AG09309 (cell line): Measurements from ENCODE around the gene NR2E3.

Experiments used
- DNase-seq: peaks from one replicate; pipeline ENCODE4 v3.0.0-alpha.2; 2010; ENCODE audit warnings: low read depth
- H3K4me3 ChIP-seq: 2 replicates; pipeline ENCODE4 v1.5.1; 2011; ENCODE audit warnings: mild to moderate bottlenecking, low read depth, low read length, moderate library complexity; ENCODE audit not compliant: control insufficient read depth
- CTCF ChIP-seq: IDR thresholded peaks from 2 replicates; pipeline ENCODE4 v1.5.1; 2011; ENCODE audit warnings: mild to moderate bottlenecking, low read depth, low read length, inconsistent platforms; ENCODE audit not compliant: insufficient read depth, control insufficient read depth; ENCODE audit errors: missing control alignments

Gene NR2E3

DNA sequence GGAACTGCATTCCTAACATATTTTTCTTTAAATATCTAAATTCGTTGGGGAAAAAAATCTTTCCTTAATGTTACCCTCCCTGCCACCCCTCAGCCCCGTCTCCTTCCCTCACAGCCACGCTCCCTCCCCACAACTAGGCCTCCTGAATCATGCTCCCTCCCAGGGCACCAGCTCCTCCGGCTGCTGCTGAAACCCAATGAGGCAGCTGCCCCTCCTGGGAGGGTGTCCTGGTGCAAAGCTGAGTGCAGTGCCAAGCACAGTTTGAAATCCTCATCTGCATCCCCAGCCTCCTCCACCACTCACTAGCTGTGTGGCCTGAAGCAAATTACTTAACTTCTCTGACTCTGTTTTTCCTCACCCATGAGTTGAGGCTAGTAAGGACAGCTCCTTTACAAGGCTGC lies 2.7 kb upstream of the NR2E3 start:
- no peak for TF ChIP-seq CTCF
- DNase-seq, result no peak
- no peak overlapping the region for H3K4me3 ChIP-seq

GRCh38 chr15:71808311-71809020 lies 1.9 kb upstream of the NR2E3 start:
- no peak overlapping the region for H3K4me3 ChIP-seq
- no peak for DNase-seq
- no peak for TF ChIP-seq CTCF

- no peak for DNase-seq
- TF ChIP-seq CTCF, result no peak
- H3K4me3 ChIP-seq, result no peak overlapping the region
Measured at GRCh38 chr15:71809346-71809745, 1.0 kb upstream of the NR2E3 start.

DNA sequence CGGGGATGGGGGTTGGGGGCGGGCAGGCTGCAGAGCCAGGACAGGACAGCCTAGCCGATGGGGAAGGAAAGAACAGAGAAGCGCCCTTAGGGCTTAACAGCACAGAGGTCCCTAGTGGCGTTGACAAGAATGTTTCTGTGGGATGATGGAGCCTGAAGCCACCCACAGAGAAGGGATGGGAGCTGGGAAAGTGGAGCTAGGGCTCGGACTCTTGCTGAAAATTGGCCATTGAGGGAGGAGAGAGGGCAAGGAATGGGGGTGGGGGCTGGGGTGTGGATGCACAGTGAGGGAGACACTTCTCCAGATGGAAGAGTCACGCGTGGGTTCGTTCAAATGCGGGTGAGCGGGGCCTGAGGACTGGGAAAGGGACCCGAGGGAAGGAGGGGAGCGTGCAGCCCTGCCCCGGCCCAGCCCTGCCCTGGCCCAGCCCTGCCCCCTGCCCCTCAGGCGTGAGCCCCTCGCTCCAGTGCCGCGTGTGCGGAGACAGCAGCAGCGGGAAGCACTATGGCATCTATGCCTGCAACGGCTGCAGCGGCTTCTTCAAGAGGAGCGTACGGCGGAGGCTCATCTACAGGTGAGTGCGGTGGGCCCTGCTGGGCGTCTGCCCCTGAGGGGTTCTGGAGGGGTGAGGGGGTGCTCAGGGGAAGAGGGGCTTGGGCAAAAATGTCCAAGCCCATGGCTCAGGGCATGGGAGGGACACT lies 832 bp downstream of the NR2E3 start:
- no peak overlapping the region for H3K4me3 ChIP-seq

DNA sequence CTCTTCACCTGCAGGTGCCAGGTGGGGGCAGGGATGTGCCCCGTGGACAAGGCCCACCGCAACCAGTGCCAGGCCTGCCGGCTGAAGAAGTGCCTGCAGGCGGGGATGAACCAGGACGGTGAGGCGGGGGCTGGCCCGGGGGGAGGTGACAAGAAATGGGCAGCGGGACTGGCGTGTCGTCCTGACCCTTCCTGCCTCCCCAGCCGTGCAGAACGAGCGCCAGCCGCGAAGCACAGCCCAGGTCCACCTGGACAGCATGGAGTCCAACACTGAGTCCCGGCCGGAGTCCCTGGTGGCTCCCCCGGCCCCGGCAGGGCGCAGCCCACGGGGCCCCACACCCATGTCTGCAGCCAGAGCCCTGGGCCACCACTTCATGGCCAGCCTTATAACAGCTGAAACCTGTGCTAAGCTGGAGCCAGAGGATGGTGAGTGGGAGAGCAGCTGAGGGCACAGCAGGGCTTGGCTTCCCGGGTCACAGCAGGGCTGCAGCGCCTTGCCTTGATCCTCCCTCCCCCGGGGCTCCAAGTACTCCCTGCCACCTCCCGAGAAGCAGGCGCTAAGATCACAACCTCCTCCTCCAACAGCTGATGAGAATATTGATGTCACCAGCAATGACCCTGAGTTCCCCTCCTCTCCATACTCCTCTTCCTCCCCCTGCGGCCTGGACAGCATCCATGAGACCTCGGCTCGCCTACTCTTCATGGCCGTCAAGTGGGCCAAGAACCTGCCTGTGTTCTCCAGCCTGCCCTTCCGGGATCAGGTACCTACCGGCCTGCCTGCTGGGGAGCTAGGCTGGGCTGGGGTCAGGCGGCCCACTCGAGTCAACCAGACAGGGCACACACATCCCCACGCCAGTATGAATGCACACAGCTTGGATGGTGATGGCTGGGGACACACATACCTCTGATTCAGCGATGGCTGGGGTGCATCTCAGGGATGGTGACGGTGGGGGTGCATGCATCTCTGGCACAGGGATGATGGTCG lies 1.7 kb downstream of the NR2E3 start:
- no peak for DNase-seq
- no peak overlapping the region for H3K4me3 ChIP-seq
- no peak for TF ChIP-seq CTCF

More for the DNA sequence above, 832 bp downstream of the NR2E3 start:
- no peak for DNase-seq
- TF ChIP-seq CTCF, result no peak

DNA sequence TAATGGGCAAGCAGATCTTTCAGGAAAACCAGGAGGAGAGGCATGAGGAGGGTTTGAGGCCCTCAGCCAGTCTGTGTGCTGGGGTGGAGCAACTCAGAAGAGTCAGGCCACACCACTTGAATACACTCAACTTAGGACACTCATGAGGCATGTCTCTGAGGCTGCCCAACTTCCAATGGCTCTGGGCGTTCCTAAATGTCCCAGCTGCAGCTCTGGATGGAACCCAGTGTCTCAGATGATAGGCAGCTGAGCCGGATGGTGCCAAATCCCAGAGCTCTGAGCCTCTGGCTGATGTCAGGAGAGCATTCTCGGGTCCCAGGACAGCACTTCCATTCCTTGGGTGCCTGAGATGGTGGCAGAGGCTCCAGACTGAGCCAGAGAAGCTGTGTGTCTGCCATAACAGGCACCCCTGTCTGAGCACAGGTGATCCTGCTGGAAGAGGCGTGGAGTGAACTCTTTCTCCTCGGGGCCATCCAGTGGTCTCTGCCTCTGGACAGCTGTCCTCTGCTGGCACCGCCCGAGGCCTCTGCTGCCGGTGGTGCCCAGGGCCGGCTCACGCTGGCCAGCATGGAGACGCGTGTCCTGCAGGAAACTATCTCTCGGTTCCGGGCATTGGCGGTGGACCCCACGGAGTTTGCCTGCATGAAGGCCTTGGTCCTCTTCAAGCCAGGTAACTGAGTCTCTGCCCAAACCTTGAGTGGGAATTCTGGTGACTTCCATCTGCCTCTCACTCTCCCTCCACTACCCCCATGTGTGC lies 2.8 kb downstream of the NR2E3 start:
- DNase-seq, result no peak
- no peak overlapping the region for H3K4me3 ChIP-seq
- no peak for TF ChIP-seq CTCF
